ENCODE results near the gene PIK3C2B. TPM values are rescaled to one million over a fixed set of nuclear protein-coding genes. Genes with fewer than 3 reads are reported as not detected.

The PIK3C2B gene
- total and polyA plus RNA-seq, 2 donors (not counting 1 experiment from before 2014, with no cell fraction given), result 90.3 to 142 TPM

DNA sequence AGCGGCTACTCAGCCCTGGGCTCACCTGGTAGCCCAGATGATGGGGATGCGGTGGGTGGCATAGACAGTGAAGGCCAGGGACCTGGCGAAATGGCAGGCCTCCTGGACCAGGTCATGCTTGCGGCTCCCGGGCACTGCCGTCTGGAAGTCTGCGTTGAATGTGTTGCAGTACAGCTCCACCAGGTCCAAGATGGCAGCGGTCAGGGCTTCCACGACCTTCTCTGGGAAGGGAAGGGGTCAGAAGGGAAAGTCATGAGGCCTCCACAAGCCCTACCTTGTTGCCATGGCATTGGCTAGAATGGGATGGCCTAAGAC, 38.8 kb downstream of the PIK3C2B start:
- 98% methylated on average over 9 of the region's 9 CpGs for WGBS (ENCODE audit: insufficient coverage)
- H3K9me3 Mint-ChIP-seq (ENCODE audit: insufficient read depth), result no peaks in the 10 kb centered on the region
- ChIA-PET CTCF (interaction anchor here (0.6 to 43.9 kb wide), 7 partner anchors 9 to 58 kb away, joined by 3 to 1884 read pairs (median 4); partner anchors contain the start of gene PIK3C2B), POLR2A (interaction anchor here (0.6 to 3.4 kb wide), 3 partner anchors 38 to 977 kb away, joined by 3 to 14 read pairs (median 4); partner anchors contain the start of gene PIK3C2B)
- ATAC-seq (ENCODE audit: low read depth) (no peak), DNase-seq (no peak)
- Histone ChIP-seq H3K4me3 (ENCODE audit: control extremely low read depth in 1 of 5, extremely low read depth in 1 of 5, insufficient read depth in 1 of 5, low read depth in 2 of 5, low read length in 4 of 5) (no peak overlapping the region), H3K36me3 (replicated peaks in 1 of 2; ENCODE audit: control extremely low read depth in 1 of 2, control insufficient read depth in 1 of 2, extremely low read depth in 1 of 2, insufficient read depth in 2 of 2, low read length in 1 of 2) (peaks cover 4 to 71% of the 10 kb centered on the region in 2 experiments), H3K9ac (ENCODE audit: low read length) (no peak overlapping the region), H3K79me2 (ENCODE audit: control insufficient read depth, insufficient read depth, low read length) (peaks cover 52% of the 10 kb centered on the region), H3K4me2 (replicated peaks; ENCODE audit: low read depth, low read length, poor library complexity, severe bottlenecking) (no peak overlapping the region), H2AFZ (ENCODE audit: insufficient read depth, low read depth, low read length, poor library complexity, severe bottlenecking) (no peak overlapping the region), H3K9me3 (ENCODE audit: control extremely low read depth in 1 of 3, control insufficient read depth in 2 of 3, insufficient read depth in 1 of 3, low read length in 2 of 3) (no peaks in the 10 kb centered on the region), H3K4me1 (ENCODE audit: control insufficient read depth in 2 of 2, insufficient read depth in 2 of 2, low read length in 2 of 2) (peaks cover 81 to 89% of the 10 kb centered on the region in 2 donors), H3K27ac (ENCODE audit: low read length in 2 of 2) (peak overlapping the region in 1 of 2 donors; percentile 90), H3K27me3 (replicated peaks in 1 of 4; ENCODE audit: control extremely low read depth in 1 of 4, control insufficient read depth in 3 of 4, insufficient read depth in 4 of 4, low read length in 3 of 4) (no peaks in the 10 kb centered on the region), H4K20me1 (ENCODE audit: control insufficient read depth, insufficient read depth, low read length, poor library complexity, severe bottlenecking) (no peaks in the 10 kb centered on the region)
- no peaks in the 10 kb centered on the region for H3K27me3 Mint-ChIP-seq
- H3K4me3 Mint-ChIP-seq, result no peak overlapping the region
- TF ChIP-seq, protein P1, sequence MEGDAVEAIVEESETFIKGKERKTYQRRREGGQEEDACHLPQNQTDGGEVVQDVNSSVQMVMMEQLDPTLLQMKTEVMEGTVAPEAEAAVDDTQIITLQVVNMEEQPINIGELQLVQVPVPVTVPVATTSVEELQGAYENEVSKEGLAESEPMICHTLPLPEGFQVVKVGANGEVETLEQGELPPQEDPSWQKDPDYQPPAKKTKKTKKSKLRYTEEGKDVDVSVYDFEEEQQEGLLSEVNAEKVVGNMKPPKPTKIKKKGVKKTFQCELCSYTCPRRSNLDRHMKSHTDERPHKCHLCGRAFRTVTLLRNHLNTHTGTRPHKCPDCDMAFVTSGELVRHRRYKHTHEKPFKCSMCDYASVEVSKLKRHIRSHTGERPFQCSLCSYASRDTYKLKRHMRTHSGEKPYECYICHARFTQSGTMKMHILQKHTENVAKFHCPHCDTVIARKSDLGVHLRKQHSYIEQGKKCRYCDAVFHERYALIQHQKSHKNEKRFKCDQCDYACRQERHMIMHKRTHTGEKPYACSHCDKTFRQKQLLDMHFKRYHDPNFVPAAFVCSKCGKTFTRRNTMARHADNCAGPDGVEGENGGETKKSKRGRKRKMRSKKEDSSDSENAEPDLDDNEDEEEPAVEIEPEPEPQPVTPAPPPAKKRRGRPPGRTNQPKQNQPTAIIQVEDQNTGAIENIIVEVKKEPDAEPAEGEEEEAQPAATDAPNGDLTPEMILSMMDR (IDR thresholded peaks at IDR 0.05), result no peak
- no peak for TF ChIP-seq EZH2 (IDR thresholded peaks at IDR 0.05; ENCODE audit: borderline replicate concordance, insufficient read depth, low read depth, low read length, poor library complexity, severe bottlenecking)
- H3K27ac Mint-ChIP-seq, result peak overlapping the region; percentile 67
- peaks cover 88% of the 10 kb centered on the region for H3K4me1 Mint-ChIP-seq
- intact Hi-C loops (cut with micrococcal nuclease), result no loop called here

DNA sequence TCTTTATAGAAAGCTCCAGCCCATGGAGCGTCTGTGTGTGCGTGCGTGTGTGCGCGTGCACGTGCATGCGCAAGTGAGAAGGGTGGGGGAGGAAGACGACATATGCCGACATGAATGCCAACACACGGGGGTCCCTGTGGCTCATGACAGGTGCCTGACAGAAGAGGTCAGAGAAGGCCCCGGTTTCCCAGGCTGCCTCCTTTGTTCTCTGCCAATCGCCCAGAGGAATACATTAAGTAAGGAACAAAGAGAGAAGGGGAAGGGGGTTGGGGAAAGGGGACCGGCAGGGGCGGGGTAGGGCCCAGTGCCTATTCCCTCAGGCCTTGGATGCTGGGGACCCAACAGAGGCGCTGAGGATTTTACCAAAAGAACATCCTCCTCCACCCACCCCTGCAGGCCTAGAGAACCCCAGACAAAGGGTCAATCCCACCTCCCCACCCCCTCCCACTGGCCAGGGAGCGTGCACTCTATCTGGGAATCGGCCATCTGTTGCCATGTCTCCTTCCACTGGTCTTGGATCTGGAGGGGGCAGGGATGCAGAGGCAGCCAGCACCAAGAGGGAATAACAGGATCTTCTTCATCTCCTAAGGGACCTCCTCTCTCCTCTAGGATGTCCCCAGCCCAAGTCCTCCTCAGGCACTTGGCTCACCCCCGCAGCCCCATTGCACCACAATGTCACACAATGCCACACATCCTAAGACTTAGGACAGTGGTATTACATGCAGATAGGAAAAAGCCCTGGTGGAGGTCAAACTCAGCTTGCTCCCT, 39.4 kb downstream of the PIK3C2B start:
- ChIA-PET POLR2A (interaction anchor here (0.6 to 12.9 kb wide), 3 partner anchors 8 to 40 kb away, joined by 3 to 161 read pairs (median 3); partner anchors contain the start of gene PIK3C2B), CTCF (interaction anchor here (0.6 to 43.9 kb wide), 12 partner anchors 7 to 58 kb away, joined by 3 to 1884 read pairs (median 5); partner anchors contain the start of gene PIK3C2B)
- Histone ChIP-seq H4K20me1 (ENCODE audit: control insufficient read depth, insufficient read depth, low read length, poor library complexity, severe bottlenecking) (no peaks in the 10 kb centered on the region), H3K4me3 (ENCODE audit: control extremely low read depth in 1 of 5, extremely low read depth in 1 of 5, insufficient read depth in 1 of 5, low read depth in 2 of 5, low read length in 4 of 5) (no peak overlapping the region), H3K4me1 (ENCODE audit: control insufficient read depth in 2 of 2, insufficient read depth in 2 of 2, low read length in 2 of 2) (peaks cover 81 to 89% of the 10 kb centered on the region in 2 donors), H3K9ac (ENCODE audit: low read length) (no peak overlapping the region), H3K27ac (ENCODE audit: low read length in 2 of 2) (peak overlapping the region; percentile 96), H2AFZ (ENCODE audit: insufficient read depth, low read depth, low read length, poor library complexity, severe bottlenecking) (no peak overlapping the region), H3K4me2 (replicated peaks; ENCODE audit: low read depth, low read length, poor library complexity, severe bottlenecking) (no peak overlapping the region), H3K79me2 (ENCODE audit: control insufficient read depth, insufficient read depth, low read length) (peaks cover 54% of the 10 kb centered on the region), H3K9me3 (ENCODE audit: control extremely low read depth in 1 of 3, control insufficient read depth in 2 of 3, insufficient read depth in 1 of 3, low read length in 2 of 3) (no peaks in the 10 kb centered on the region), H3K36me3 (replicated peaks in 1 of 2; ENCODE audit: control extremely low read depth in 1 of 2, control insufficient read depth in 1 of 2, extremely low read depth in 1 of 2, insufficient read depth in 2 of 2, low read length in 1 of 2) (peaks cover 4 to 69% of the 10 kb centered on the region in 2 experiments), H3K27me3 (replicated peaks in 1 of 4; ENCODE audit: control extremely low read depth in 1 of 4, control insufficient read depth in 3 of 4, insufficient read depth in 4 of 4, low read length in 3 of 4) (no peaks in the 10 kb centered on the region)
- WGBS (ENCODE audit: insufficient coverage), result 100% methylated on average over 9 of the region's 18 CpGs
- Mint-ChIP-seq H3K4me1 (peaks cover 88% of the 10 kb centered on the region), H3K27ac (peak overlapping the region; percentile 86), H3K4me3 (no peak overlapping the region), H3K9me3 (ENCODE audit: insufficient read depth) (no peaks in the 10 kb centered on the region), H3K27me3 (no peaks in the 10 kb centered on the region)
- DNase-seq, result no peak
- ATAC-seq (ENCODE audit: low read depth), result no peak
- TF ChIP-seq EZH2 (IDR thresholded peaks at IDR 0.05; ENCODE audit: borderline replicate concordance, insufficient read depth, low read depth, low read length, poor library complexity, severe bottlenecking), result no peak
- TF ChIP-seq, protein P1 (IDR thresholded peaks at IDR 0.05), result no peak
- intact Hi-C loops (cut with micrococcal nuclease), result no loop called here
